GM19372 (cell line): Measurements from ENCODE around the gene IRF1.

Experiments used
- ATAC-seq: cut with Tn5 transposase; IDR thresholded peaks from one replicate; pipeline ENCODE4 v1.9.1; 2021; ENCODE audit warnings: mild to moderate bottlenecking, low read depth, moderate library complexity; ENCODE audit not compliant: unreplicated experiment

IRF1 gene

DNA sequence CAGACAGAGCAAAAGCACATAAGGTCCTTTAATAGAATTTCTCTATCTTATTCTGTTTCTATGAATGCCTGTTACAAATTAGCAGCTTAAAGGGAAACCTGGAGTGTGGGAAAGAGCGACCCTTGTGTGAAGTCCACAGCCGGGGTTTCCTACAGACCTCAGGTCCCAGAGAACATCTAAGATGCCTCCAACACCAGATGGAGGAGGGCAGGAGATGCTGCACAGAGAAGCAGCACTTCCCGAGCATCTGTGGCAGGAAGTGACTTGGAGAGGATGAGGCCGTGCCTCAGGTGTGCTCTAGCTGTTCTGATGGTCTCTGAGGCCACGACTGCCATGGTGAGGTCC, 26.8 kb downstream of the IRF1 start:
- ATAC-seq, result no peak

DNA sequence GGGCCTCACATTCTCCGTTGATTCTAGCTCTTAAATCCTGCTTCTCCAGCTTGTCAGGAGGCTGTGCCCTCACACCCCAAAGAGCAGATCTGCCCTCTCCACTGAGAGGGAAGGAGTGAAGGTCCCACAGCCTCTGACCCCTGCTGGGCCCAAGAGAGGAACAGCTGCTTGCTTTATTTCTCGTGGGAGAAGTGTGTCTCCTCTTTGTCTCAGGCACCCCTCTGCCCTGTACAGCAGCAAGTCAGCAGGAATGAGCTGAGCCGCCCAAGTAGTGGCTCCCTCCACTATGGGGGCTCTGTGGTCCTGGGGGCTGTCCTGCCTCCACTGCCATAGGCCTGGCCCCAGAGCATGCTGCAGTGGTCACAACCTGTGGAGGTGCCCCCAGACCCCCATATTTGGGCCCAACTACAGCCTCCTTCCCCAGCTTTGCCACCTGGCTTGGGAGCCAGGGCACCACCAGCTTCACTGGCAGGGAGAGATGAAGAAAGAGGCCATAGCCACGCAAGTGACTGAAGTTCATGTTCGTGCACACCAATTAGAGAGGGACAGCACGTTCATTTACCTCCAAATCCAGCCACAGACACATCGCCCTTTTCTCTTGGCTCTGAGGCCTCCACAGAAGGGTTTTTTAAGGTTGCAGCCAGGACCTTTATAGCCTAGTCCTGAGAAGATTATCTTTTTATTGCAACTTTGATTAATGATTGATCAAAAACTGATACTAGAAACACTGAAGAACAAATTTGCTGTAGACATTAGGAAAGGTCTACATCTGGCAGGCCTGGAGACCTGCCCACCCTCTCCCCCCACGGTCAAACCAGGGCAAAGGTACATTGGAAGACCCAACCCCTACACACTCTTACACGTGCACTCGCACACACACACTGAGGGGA, 27.5 kb downstream of the IRF1 start:
- ATAC-seq, result no peak

DNA sequence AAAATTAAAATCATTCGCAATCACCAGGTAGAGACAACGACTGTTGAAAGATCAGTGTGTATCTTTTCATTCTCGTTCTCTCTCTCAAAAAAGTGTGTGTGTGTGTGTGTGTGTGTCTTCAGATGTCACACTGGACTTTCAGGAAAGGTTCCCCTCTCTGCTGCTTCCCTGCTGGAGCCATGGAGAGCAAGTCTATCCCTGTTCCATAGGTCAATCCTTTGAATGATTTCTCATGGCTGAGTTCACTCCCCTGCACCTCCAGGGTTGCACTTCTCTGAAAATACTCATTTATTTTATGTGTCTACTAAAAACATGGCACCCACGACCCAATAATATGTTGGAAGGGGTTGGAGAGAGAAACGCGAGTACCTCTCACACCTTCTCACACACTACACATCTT, 28.2 kb downstream of the IRF1 start:
- no peak for ATAC-seq

DNA sequence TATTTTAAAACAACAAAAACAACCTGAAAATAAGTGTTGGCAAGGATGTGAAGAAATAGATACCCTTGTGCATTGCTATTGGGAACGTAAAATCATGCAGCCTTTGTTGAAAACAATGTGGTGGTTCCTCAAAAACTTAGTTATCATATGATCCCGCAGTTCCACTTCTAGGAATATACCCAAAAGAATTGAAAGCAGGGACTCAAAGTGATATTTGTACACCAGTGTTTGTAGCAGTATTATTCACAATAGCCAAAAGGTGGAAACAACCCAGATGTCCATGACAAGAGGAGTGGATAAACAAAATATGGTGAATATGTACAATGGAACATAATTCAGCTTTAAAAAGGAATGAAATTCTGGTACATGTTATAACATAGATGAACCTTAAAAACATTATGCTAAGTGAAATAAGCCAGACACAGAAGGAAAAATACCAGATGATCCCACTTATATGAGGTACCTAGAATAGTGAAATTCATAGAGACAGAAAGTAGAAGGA, 29.0 kb downstream of the IRF1 start:
- ATAC-seq, result no peak

DNA sequence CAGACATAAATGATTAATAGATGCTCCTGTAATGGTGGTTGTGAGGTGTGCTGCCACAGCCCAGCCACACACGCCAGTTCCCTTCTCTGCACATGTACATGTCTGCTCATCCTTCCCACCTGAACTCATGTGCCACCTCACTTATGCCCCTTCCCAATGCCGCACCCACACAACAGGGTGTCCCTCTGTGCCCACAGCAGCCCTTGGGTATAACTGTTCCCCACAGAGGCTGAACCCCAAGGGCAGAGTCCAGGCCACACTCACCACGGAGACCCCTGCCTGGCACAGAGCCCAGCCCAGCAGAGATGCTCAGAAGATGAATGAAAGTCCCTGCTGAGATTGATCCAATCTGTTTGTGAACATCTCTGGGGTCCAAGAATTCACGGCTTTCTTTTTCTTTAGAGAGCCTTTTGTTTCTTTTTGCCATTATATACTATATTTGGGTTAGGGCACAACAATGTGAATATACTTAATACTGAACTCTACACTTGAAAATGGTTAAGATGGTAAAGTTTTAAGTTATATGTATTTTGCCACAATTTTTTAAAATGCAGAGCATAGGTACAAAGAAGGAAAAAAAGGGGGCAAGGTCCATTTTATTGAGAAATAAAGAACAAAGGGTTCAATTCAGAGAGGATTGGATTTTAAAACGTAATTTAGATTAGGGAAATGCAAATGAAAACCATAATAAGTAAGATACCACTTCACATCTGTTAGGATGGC, 29.6 kb downstream of the IRF1 start:
- no peak for ATAC-seq

DNA sequence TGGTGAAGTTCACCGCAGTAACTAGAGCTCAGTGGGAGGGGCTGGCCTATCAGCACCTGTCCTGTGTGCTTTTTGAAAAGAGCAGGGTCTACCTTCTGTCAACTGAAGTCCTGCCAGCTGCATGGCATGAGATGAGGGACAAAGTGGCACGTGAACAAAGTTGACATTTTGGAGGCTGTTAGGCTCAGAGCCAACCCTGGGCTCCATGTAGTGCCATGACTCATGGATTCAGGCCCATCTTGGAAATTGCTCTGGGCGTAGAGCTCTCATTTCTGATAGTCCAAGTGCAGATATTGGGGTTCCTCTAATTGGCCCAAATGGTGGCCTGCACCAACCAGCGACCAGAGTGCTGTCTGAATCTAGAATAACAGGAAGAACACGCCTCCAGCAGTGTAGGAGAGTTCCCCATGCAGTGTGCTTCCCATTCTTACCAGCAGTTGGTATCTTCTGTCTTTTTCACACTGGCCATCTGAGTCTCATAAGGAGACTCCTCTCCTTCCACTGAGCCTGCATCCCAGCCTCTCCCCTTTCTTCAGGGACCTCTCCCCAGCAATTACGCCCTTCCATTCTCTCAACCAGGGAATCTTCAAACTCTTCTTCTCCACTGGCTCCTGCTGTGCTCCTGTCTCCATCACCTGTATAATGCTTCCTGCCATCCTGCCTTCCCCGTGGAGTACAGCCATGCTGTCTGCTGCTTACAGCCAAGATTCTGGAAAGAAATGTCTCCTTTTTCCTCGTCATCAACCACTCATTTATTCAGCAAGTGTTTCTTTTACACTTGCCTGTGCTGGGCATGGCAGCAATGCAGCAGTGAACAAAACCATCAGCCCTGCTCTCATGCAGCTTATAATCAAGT, 30.4 kb downstream of the IRF1 start:
- ATAC-seq, result no peak

DNA sequence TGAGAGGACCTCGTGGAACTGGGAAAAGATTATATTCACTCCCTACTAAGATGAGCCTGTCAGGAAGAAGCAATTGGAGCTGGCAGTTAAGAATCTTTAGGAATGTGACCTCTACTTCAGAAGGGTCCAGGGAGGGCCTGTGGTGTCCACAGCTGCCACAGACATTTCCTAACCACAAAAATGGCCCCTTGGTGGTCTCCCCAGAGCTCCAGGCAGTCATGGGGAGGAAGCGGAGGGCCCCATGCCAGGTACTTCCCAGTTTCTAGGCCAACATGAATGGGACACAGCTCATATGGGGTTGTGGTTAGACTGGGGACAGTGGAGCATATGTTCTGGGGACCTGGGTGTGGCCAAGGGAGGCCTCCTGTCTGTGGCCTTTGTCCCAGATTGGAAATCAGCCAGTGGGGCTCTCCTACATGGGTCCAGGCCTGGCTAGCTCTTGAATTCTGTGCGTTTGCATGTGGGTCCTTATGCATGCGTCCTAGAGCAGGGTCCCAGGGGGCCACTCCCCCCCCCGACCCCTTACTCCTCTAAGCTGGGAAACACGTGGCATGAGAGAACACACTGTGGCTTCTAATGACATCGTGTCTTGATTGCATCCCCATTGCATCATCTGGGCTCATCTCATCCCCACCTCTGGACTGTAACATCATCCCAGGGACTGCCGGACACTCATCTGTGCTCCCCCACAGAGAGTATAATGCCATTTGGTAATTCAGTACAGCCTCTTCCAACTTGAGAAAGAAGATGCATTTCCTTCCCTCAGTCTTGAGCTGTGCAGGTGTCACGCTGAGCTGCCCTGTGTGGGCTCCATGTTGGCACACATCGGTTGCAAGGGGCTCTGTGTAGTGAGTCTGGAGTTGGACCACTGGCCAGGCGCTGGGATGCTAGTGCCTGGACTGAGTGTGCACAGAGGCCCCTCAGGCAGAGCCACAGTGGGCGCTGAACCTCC, 31.3 kb downstream of the IRF1 start:
- ATAC-seq, result no peak

DNA sequence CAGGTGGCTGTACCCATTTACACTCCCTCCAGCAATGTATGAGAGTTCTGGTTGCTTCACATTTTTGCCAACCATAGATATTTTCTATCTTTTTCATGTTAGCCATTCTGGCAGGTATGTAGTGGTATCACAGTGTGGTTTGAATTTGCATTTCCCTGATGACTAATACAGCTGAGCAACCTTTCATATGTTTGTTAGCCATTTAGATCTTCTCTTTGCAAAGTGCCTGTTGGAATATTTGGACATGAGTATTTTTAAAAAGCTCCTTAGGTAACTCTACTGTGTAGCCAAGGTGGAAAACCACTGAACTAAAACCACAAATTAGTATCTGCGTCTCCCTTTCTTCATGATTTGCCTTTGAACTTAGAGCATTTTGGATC, 31.9 kb downstream of the IRF1 start:
- ATAC-seq, result peak; percentile 46

DNA sequence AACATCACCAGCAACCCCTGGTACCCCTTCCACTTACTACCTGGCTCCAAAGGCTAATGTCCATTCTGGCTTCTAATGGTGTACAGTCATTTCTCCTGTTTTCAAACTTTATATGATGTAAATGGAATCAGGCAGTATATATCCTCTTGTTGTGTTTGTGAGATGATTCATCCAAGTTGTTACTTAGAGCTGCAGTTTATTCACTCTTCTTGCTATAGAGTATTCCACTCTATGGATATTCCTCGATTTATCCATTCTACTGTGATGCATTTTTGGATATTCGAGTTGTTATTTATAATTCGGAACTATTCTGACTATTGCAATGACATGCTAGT, 32.4 kb downstream of the IRF1 start:
- no peak for ATAC-seq

DNA sequence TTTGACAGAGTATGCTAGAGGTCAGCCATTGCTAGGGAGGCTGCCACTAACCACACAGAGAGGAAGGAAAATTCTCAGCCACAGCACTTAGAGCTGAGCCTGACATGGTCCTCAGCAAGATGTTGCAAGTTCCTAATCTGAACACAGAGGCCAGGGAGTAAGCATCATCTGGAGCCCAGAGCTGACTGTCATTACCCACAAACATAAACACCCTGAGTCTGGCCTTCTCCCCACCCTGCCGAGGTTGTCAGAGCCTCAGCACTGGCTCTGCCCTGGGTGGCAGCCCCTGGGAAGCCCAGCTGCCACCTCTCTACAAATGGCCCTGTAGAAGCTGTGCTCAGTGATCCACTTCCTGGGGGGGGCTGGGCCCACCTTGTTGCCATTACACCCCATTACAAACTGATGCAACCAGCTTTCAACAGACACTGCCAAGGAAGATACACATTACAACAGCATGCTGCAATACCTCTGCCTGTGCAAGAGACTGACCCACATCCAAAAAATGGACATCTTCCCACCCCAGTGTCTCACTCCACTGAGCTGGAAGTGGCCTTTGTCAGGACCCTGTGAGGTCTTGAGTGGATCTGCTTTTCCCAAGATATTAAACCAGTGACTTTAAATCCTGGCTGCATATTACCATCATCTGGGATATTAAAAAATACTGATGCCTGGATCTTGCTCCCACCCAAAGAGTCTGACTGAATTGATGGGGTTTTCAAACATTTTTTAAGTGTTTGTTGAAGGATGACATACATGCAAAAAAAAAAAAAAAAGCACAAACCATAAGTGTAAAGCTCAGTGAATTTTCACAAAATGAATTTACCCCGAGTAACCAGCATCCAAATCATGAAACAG, 33.0 kb downstream of the IRF1 start:
- ATAC-seq, result no peak

DNA sequence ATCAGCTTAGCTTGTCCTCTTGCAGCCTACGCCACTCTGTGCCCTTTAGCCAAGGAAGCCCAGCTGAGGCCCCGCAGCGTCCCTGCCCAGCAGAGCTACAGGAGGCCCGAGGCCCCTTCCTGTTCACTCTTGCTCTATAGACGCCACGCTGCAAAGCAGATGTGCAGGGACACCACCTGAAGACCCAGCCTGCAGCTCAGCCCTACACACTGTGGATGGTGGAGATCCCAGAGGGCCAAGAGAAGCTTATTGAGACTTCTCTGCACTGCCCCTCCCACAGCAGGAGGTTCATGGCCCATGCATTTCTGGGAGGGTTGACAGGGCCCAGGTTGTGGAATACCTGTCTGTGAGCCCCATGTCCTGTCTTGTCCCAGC, 33.6 kb downstream of the IRF1 start:
- peak; percentile 13 for ATAC-seq

DNA sequence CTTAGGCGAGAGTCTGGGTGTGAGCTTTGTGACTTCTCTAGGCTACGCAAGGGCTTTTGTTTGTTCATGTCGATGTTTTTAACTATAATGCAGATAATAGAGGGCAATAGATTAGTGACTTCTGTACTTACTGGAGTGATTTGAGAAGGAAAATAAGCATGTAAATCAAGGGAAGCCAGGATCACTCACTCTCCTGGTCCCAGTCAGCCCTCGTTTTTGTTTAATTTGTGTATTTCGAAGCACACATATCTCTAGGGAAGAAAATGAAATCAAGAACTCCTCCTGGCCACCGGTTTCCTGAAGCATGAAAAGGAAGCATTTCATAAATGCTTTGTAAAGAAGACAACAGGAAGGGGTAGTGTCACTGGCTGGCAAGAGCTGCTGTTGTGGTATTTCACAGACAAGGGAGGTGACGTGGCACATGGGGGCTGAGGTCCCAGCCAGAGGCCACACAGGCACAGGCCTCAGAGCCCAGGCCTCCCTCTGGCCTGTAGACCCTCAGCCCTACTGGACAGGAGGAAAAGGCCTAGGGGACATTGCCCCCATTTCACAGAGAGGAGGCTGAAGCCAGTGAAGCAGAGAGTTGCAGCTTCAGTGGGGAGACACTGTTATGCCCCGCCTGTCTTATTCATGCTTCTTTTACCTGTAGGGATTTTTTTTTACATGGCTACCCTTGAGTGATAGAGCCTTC, 34.1 kb downstream of the IRF1 start:
- ATAC-seq, result peak; percentile 49

DNA sequence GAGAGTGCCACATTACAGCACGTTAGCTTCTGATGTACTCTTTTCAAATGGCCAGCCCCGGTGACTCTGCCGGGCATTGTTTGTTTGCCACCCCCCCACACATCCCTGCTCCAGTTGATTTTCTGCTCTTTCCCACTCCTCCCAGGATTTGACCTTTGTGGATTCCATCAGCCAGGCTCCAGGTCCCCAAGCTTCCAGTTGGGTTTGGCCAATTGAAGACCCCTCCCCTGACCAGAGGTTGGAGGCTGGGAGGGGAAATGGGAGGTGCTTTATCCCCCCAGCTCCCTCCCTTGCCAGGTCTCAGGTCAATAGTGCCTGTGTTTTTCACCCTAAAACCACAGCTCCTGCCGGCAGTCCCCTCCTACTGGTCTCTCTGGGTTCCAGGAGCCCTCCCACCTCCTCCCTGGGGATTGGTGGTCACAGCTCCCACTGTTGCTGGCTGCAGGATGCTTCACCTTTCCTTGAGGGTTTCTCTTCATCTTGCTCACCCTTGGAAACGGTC, 34.9 kb downstream of the IRF1 start:
- no peak for ATAC-seq

DNA sequence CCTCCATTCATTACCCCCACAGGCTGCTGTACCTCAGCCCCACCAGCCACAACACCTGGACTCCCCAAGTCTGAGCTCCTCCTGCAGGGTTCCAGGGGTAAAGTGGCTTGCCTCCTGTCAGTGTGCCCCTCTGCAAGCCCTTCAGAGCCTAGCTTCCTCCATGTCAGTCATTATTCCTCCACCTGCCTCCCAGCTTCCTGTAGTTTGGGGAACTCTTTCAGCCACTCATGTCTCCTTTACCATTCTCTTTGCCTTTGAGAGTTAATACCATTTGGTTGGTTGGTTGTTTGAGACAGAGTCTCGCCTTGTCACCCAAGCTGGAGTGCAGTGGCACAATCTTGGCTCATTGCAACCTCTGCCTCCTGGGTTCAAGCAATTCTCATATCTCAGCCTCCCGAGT, 36.2 kb downstream of the IRF1 start:
- no peak for ATAC-seq

DNA sequence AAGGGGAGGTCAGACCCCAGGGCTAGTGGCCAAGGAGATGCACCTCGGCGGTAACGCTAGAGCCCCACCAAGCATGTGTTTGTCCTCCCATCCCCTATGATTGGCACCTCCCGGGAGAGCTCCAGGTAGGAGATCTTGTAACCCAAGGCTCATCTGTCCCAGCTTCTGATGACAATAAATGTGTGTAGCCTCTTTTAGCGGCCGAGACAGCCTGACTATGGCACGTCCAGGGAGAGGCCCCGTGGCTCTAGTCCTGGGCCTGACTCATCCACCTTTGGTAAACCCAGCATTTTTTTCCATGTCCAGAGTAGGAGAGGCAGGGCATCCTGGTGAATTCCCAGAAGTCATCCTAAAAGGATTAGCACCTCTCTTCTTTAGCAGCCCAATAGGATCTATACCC, 39.2 kb downstream of the IRF1 start:
- no peak for ATAC-seq

DNA sequence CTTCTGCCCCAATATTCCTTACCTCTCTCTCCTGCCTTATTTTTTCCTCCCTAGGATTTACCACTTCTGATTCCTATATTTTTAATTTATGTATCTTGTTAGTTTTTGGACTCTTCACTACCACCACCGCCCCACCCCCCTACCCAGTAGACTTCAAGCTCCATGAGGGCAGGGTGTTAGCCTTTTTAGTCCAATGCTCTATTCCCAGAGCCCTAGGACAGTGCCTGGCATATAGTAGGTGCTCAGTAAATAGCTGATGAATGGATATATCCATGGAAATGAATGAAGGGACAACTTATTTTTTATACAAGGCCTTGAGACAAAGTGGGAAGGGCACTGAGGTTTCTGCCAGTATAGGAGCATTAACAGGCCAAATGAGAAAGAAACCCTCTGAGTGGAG, 41.5 kb downstream of the IRF1 start:
- ATAC-seq, result no peak

DNA sequence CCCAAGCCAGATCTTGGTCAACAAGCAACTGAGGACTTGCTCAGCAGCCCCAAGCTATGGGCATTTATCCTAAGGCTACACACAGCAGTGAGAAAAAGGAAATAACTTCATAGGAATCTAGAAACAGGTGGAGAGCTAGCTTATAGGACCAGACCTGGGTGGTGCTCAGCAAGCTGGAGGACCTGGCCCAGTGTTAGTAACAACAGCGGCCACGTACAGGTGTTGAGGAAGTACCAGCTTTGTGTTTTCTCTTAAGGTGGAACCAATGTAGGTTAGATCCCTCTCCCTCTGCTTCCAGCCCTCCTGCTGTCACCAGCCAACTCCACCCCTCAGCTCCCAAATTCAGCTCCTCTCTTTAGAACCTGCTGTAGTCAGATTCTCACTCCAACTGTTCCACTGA, 43.4 kb downstream of the IRF1 start:
- ATAC-seq, result no peak

DNA sequence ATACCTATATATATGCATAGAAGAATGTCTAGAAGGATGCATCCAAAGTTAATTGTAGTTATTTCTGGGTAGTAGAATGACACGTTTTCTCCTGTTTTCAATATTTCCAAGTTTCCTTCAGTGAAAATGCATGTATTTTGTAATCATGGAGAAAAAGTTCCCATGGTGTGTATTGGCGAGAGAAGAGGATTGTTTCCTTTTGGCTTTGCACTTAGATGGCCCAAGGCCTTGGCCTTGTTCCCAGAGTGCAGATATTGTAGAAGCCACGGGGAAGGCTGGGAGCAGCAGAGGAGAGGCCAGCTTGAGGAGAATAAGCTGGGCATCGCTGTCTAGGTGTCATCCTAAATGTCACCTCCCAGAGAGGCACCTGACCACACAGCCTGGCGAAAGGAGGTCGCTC, 44.0 kb downstream of the IRF1 start:
- no peak for ATAC-seq
